Stimulated activated CD4-positive, alpha-beta T cell treated with anti-CD3 and anti-CD28 coated beads, Interleukin-2, amount 100 ng/mL, for 4 hours (primary cell): Measurements from ENCODE around the gene ATP6V0E2.
"Not testable (repeated sequence)": the region's sequence is repeated elsewhere in the genome, so short reads cannot be mapped to it uniquely, and the experiment has no call there.

Experiments used
- DNase-seq: peaks from one replicate; pipeline ENCODE4 v3.0.0-alpha.2; 2020; ENCODE audit warnings: low read depth

ATP6V0E2 gene

DNA sequence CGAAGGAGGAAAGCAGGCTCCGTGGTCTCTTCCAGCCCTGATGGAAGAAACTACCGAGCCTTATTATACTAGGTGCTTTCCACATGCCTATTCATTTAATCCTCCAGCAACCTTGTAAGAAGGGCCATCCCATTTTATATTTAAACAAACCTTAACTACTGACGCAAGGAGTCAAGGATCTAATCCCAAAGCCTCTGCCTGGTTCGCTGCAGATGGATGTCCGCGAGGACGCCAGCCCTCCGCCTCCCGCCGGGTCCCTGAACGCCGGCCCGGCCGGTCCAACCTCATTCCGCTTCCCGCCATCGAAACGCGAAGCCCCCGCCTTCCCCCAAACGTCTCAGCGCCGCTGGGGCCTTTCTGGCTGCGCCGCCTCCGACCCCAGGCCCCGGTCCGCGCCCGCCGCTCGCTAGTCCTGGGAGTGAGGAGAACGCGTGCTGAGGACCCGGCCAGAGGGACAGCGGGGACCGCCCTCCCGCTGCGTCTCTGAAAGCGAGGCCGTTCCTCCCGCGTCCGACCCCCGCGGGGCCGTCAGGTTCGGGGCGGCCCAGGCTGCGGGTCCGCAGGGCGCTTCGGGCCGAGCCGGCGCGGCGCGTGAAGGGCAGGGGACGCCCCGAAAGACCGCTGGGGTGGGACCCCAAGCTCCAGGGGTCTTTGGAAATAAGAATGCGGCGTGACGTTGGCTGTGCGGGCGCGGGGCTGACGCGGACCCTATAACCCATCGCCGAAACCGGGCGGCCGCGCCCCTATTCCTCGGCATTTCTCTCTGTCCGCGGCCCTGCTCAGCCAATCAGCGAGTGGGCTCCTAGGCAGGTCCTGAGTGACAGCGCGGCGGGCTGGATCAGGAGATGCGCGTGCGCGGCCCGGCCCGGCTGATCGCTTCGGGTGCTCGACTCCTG, at the start of gene ATP6V0E2:
ATP6V0E2 (plus strand) TSS at position 896 of the 896 bp plus-strand sequence. CDS start 97 bp downstream, outside the sequence.
- DNase-seq, result peak; percentile 88

DNA sequence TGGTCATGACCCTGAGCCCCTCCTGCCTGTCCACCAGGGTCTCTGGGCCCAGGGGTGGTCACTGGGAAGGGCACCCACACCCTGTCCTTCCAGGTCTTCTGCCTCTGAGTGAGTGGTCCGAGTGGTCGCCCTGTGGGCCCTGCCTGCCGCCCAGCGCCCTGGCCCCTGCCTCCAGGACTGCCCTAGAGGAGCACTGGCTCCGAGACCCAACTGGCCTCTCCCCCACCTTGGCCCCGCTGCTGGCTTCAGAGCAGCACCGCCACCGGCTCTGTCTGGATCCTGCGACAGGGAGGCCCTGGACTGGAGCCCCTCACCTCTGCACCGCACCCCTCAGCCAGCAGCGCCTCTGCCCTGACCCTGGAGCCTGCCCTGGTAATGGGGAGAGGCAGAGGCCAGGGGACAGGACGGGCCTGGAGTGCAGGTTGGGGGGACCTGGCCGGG, 49.4 kb upstream of the ATP6V0E2 start:
- no peak for DNase-seq

DNA sequence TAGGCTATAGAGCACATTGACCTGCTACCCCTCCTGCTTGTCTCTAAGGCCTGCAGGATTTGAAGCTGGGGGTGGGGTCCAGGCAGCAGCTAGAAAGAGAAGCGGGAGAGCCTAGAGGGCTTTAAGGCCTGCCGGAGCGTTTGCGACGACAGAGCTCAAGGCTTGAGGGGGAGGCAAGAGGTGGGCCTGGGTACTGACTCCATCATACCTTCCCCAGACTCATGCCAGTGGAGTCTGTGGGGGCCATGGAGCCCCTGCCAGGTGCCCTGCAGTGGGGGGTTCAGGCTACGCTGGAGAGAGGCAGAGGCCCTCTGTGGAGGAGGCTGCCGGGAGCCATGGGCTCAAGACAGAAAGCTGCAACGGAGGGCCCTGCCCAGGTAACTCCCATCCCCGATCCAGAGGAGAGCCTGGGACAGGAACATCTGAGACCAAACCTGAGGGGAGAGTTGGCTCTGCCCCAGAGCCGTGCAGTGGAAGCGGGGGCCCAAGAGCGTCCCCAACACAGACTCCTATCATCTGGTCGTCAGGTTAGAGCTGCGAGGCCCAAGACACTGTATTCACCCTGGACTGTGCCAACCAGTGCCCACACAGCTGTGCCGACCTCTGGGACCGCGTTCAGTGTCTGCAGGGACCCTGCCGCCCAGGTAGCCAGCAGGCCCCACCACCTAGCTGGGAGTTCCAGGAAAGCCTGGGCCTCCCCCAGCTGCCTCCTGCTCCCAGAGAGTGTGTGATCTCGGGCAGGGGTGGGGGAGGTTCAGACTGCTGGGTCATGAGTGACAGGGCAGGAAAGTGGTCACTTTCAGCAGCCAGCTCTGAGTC, 48.8 kb upstream of the ATP6V0E2 start:
- no peak for DNase-seq

DNA sequence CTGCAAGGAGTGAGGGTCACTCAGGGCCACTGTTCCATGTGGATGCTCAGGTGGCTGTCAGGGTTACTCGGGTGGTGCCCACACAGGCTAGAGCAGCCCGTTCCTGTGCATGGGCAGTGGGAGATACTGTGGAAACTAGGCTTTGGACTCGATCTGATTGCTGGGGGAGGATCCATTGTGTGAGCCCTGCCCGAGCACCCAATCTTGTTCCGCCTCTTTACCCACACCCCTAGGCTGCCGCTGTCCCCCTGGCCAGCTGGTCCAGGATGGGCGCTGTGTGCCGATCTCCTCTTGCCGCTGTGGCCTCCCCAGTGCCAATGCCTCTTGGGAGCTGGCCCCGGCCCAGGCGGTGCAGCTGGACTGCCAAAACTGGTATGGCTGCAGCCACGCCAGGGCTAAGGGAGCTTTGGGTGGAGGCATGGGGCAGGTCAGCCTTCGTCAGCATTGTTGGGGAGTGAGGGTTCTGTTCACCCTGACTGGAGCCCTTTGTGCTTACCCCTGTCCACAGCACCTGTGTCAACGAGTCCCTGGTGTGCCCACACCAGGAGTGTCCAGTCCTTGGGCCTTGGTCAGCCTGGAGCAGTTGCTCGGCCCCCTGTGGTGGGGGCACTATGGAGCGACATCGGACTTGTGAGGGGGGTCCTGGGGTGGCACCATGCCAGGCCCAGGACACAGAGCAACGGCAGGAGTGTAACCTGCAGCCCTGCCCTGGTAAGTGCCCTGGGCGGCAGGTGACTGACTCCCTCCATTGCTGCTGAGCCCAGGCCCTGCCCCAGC, 48.0 kb upstream of the ATP6V0E2 start:
- no peak for DNase-seq

DNA sequence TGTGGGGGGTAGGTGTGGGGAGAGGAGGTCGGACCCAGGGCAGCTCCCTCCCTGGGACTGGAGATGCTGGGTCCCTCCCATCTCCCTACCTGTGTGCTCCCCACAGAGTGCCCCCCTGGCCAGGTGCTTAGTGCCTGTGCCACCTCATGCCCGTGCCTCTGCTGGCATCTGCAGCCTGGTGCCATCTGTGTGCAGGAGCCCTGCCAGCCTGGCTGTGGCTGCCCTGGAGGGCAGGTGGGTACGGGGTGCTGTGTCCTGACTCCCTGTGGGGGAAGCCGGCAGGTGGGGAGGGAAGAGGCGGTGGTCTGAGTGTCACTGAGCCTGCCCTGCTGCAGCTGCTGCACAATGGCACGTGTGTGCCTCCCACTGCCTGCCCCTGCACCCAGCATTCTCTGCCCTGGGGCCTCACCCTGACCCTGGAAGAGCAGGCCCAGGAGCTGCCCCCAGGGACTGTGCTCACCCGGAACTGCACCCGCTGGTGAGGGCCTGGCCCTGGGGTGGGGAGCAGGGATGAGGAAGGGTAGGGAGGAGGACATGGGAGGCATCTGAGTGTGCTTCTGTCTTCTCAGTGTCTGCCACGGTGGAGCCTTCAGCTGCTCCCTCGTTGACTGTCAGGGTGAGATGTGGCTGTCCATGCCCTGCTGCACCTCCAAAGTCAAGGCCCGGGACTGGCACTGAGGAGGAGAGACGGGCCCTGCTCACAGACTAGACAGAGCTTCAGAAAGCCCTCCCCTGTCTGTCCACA, 47.3 kb upstream of the ATP6V0E2 start:
- no peak for DNase-seq

DNA sequence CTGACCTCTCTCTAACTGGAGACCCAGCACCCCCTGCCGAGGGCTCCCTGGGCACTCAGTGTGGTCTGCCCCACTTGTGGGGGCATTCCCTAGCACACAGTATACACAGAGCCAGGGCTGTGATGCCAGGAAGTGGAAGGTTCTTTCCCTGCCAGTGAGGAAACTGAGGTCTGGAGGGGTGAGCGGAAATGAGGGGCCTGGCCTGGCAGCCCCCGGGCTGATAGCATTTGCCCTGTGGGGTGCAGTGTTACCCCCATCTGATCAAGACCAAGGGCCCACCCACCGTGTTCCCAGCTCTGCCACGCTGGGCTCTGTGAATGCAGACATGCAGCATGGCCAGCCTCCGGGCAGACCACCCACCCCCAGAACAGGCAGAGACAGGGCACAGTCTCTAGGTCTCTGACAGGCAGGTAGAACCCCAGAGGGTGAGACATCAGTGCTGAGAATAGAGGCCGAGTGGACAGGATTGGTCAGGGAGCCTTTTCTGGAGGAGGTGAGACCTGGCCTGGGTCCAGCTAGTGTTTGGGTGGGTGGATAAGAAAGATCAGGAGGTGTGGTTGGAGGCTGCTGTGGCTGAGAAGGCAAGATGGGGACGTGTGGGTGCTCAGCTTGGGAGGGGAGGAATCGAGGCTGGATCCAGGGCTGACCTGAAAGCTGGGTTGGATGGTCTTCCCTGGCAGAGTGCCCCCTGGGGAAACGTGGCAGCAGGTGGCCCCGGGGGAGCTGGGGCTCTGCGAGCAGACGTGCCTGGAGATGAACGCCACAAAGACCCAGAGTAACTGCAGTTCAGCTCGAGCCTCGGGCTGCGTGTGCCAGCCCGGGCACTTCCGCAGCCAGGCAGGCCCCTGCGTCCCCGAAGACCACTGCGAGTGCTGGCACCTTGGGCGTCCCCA, 46.4 kb upstream of the ATP6V0E2 start:
- DNase-seq, result no peak

DNA sequence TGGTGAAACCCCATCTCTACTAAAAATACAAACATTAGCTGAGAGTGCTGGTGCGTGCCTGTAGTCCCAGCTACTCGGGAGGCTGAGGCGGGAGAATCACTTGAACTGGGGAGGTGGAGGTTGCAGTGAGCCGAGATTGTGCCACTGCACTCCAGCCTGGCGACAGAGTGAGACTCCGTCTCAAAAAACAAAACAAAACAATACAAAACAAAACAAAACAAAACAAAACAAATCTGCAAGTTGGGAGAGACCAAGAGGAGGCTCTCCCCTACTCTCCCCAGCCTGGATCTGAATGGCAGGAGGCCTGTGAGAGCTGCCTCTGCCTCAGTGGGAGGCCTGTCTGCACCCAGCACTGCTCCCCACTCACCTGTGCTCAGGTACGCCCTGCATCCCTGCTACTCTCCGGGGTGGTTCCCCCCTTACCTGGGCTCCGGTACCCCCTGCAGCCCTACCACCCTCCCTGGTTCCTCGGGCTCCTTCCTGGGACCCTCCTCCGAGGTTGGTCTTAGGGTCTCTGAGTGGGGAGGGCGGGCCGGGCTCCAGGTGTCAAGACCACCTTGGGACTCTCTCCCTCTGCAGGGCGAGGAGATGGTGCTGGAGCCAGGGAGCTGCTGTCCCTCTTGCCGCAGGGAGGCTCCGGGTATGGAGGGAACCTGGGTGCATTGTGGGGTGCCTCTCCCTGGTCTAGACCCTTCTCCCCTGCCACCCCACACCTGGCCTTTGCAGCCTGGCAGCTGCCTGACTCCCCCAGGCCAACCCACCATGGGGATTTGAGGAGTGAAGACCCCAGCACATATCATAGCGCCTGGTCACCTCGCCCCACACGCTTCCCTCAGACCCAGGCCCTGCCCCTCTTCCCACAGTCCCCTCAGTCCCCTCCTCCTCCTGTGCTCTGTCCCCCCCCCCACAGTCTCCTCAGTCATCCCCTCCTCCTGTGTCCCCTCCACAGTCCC, 45.1 kb upstream of the ATP6V0E2 start:
- DNase-seq, result no peak

DNA sequence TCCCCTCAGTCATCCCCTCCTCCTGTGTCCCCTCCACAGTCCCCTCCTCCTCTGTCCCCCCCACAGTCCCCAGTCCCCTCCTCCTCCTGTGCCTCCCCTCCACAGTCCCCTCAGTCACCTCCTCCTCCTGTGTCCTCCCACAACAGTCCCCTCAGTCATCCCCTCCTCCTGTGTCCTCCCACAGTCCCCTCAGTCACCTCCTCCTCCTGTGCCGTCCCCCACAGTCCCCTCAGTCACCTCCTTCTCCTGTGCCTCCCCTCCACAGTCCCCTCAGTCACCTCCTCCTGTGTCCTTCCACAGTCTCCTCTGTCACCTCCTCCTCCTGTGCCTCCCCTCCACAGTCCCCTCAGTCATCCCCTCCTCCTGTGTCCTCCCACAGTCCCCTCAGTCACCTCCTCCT, 43.2 kb upstream of the ATP6V0E2 start:
- not testable (repeated sequence) for DNase-seq

DNA sequence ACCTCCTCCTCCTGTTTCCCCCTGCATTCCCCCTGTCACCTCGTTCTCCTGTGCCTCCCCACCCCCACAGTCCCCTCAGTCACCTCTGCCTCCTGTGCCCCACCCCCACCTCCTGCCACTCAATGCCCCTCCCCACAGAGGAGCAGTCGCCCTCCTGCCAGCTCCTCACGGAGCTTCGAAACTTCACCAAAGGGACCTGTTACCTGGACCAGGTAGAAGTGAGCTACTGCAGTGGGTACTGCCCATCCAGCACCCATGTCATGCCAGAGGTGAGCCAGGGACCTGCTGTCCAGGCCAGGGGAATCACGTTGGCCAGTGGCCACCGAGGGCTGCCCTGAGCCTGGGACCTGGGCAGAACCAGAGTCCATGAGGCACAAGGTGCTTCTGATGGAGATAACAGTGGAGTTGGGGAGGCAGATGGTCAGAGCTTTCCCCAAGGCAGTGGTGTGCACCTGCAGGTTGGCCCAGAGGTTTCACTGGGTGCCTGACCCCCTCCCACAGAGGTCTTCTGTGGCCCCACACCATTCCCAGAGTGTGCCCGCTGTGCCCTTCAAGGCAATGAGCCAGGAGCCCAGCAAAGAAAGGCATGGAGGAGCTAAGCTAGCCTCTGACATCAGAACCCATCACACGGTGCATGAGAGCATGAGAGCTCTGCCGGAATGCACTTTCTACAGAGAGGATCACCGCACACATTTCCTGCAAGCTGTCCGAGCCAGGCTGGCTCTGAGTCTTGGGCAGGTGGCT, 42.6 kb upstream of the ATP6V0E2 start:
- DNase-seq, result no peak

DNA sequence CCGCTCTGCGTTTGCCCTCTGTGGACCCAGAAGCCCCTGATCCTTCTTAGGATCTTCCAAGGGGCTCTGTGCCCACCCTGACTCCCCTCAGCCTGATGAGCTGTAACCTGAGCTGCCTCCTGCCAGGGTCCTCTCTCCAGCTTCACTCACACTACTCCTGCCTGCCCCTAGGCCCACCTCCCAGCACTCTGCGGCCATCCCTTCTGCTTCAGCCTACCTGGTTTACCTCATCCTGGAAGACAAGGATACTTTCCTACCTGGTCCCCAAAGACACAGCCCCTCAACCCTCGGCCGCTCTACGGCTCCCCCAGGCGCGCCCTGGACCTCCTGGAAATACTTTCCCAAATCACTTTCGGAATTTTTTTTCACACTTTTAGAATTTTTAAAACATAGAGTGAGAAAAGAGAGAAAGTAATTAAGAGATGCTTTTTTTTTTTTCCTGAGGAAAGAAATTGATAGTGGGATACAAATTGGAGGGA, 42.0 kb upstream of the ATP6V0E2 start:
- DNase-seq, result no peak

DNA sequence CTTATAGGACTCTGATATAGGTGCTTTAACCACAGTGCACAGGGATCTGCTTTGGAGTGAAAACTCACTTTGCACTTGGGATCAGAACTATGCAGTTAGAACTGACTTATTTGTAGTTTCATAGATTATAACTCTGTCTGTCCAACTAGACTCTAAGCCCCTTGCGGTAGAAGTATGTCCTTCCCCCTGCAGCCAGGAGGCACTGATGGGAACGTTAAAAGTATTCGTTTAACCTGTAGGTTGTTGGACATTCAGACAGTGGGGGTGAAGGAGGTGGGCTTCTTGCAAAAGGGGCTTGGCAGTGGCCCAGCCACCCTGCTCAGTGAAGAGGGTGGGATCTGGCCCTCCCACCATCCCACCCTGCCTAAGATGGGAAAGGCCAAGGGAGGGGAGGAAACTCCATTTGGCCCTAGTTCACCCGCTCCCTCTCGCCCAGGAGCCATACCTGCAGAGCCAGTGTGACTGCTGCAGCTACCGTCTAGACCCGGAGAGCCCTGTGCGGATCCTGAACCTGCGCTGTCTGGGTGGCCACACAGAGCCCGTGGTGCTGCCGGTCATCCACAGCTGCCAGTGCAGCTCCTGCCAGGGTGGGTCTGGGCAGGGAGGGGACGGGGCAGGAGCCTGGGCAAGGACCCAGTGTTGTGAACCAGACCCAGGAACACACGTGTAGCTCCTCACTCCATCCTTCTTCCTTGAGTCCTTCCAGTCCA, 41.3 kb upstream of the ATP6V0E2 start:
- no peak for DNase-seq

DNA sequence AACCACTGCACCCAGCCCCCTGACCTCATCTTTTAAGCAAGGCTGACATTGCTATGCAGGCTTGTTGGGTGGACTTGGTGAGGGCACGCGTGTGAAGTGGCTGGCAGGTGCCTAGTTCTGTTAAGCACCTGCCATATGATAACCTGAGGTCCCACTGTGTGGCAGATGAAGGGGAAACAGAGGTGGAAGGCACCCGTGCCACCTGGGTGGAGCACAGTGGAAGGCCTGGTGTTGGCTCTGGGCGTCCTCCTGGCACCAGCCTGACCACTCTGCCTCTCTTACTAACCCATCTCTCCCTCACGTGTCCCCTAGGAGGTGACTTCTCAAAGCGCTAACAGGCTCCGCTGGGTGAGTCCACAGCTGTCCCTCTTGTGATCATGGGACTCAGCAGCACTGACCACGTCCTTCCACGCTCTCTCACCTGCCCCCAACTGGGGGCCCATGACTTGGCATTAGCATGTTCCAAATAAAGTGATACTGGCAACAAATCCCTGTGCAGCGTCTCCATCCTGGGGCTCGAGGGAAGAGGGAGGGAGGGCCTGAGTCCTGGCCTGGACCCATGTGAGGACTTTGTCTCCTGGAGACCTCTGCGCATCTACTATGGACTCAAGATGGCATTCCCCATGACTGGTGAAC, 40.2 kb upstream of the ATP6V0E2 start:
- DNase-seq, result no peak

DNA sequence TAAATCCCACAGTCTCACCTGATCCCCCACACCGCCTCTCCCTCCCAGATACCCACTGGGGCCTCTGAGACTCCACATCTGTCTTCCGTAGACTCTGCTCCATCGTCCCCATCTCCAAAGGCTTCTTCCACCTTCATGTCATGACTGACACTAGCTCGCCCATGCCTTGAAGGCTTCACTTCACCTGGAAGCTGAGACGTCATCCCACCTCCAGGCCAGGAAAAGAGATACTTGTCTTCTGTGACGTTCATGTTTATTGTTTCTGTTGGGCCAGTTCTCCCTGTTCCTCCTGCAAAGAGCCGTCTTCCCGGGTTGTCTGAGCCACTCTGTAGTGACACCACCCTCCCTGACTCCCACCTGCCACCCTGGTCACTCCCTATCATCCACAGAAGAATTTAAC, 39.2 kb upstream of the ATP6V0E2 start:
- no peak for DNase-seq

DNA sequence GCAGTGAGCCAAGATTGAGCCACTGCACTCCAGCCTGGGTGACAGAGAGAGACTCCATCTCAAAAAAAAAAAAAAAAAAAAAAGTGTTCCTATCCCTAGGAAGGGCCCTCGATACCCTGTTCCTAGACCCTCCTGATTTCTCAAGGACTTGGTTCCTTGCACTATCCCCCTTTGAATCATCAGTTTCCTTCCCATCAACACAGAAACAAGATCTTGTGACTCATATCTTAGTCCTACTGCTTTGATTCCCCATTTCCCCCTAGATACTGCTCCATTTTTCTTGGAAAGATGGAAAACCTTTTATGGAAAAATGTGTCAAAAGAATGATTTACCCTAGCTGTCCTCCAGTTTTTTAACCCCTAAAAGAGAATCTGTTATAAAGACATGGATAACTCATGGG, 37.3 kb upstream of the ATP6V0E2 start:
- no peak for DNase-seq

DNA sequence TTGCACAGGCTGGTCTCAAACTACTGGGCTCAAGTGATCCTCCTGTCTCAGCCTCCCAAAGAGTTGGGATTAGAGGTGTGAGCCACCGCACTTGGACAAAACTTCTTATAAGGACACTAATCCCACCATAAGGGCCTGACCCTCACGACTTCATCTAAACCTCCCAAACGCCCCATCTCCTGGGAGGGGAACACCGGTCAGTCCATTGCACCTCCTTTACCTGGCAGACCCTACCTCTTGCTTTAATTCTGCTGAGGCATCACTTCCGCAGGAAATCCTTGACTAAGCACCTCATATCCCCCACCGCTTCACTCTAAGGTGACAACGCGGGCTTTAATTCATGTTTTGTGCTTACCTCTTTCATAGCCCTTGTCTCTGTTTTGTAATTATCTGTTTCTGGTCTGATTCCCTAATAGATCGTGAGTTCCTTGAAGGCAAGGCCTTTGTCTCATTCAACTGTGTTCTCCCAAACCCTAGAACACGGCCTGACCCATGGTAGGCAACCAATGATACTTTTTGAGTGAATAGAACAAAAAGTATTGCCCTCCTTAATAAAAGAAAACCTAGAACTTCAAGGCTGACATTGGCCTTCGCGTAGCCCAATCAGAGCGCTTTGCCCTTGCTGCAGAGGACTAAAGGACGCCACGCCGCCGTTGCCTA, 36.1 kb upstream of the ATP6V0E2 start:
- no peak for DNase-seq

DNA sequence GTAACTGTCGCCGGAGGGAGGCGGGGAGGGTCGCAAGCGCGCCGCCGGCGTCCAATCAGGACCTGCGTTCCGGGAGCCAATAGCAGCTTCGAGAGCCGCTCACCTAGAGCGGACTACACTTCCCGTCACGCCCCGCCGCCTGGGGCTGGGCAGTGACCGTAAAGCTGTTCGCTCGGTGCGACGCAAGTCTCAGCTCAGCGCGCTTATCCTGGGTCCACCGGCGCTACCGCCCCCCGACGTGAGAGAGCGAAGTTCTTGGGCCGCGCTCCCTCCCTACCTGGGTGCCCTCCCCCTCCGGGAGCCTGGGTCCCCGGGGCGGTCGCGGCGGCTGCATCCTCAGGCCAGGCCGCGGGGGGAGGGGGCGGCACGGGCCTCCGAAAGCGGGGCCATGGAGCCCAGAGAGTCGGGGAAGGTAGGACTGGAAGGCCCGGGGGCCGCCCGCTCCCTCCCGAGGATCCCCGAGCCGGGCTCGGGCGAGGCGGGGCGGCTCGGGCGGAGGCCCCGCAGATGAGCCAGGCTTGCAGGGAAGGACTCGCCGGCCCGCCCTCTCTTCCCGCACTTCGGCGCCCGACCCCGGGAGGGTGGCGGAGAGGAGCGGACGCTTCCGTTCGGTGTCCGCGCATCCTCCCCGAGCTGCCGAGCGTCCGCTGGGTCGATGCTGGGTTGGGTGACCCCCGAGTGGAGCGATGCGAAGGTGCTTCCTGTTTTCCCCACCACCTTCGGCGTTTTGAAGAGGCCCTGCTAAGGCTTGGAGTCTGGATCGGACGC, 35.4 kb upstream of the ATP6V0E2 start, which contains the start of gene ZNF862:
ZNF862 (plus strand) TSS at position 152 of the 768 bp plus-strand sequence; CDS start at position 389, 237 bp downstream.
- DNase-seq, result peak; percentile 94
